ENCODE data around the gene DUSP22. TPM values are rescaled to one million over a fixed set of nuclear protein-coding genes. Genes with fewer than 3 reads are reported as not detected.

Gene DUSP22
- polyA plus RNA-seq, 1 of the 3 experiments (the other 2 are of a cell fraction), result 6.8 TPM

- H3K36me3 ChIP-seq (replicated peaks in 1 of 2; ENCODE audit: control insufficient read depth in 1 of 2, insufficient read depth in 2 of 2, low read length in 1 of 2), result no peaks in the 10 kb centered on the region
- H3K9me3 ChIP-seq, result no peaks in the 10 kb centered on the region
- no peak overlapping the region for H3K4me3 ChIP-seq (ENCODE audit: low read depth in 2 of 2, low read length in 1 of 2)
- H3K79me2 ChIP-seq (ENCODE audit: insufficient read depth), result no peaks in the 10 kb centered on the region
- 31% methylated on average over 14 of the region's 14 CpGs for WGBS (ENCODE audit: low lambda C conversion rate)
- POLR2A ChIA-PET, result no interaction called here
- H4K20me1 ChIP-seq (ENCODE audit: insufficient read depth), result no peaks in the 10 kb centered on the region
- no peak overlapping the region for H2AFZ ChIP-seq (ENCODE audit: low read depth)
- no peaks in the 10 kb centered on the region for H3K4me1 ChIP-seq (ENCODE audit: control insufficient read depth in 1 of 2, insufficient read depth in 2 of 2, low read depth in 1 of 2, low read length in 1 of 2)
- no peaks in the 10 kb centered on the region for H3K9me2 ChIP-seq
- CTCF ChIA-PET, result interaction anchor here (3.6 kb wide), 1 partner anchor 11 kb away, joined by 20 read pairs; no protein-coding TSS in a partner anchor
- no peak for TF ChIP-seq MAX (IDR thresholded peaks at IDR 0.05; ENCODE audit: low read depth)
- TF ChIP-seq MEF2A (IDR thresholded peaks at IDR 0.05; ENCODE audit: borderline replicate concordance, low read depth), result no peak
- TF ChIP-seq TEAD4 (IDR thresholded peaks at IDR 0.05; ENCODE audit: borderline replicate concordance, insufficient read depth), result no peak
- no peak for TF ChIP-seq RCOR1 (IDR thresholded peaks at IDR 0.05; ENCODE audit: low read length)
- TF ChIP-seq FOXM1 (IDR thresholded peaks at IDR 0.05; ENCODE audit: low read depth), result no peak
- no peaks in the 10 kb centered on the region for H3F3A ChIP-seq (replicated peaks; ENCODE audit: insufficient read depth)
- no peak for DNase-seq
- H3K27ac ChIP-seq (ENCODE audit: low read depth in 2 of 2, low read length in 1 of 2), result no peak overlapping the region
- H3K27me3 ChIP-seq (ENCODE audit: insufficient read depth), result peaks cover 82% of the 10 kb centered on the region
- H3K4me2 ChIP-seq, result no peak overlapping the region
- H3K9ac ChIP-seq, result no peak overlapping the region
These were observed 70.1 kb downstream of the DUSP22 start for GRCh38 chr6:362231-362923.

GRCh38 chr6:362924-363249 is 70.6 kb downstream of the DUSP22 start:
- Histone ChIP-seq H3K9ac (no peak overlapping the region), H3K9me2 (no peaks in the 10 kb centered on the region), H3K79me2 (ENCODE audit: insufficient read depth) (no peaks in the 10 kb centered on the region), H3K9me3 (no peaks in the 10 kb centered on the region), H3K27ac (ENCODE audit: low read depth in 2 of 2, low read length in 1 of 2) (no peak overlapping the region), H3K4me2 (no peak overlapping the region), H3K4me1 (ENCODE audit: control insufficient read depth in 1 of 2, insufficient read depth in 2 of 2, low read depth in 1 of 2, low read length in 1 of 2) (no peaks in the 10 kb centered on the region), H3K36me3 (replicated peaks in 1 of 2; ENCODE audit: control insufficient read depth in 1 of 2, insufficient read depth in 2 of 2, low read length in 1 of 2) (no peaks in the 10 kb centered on the region), H4K20me1 (ENCODE audit: insufficient read depth) (no peaks in the 10 kb centered on the region), H3K4me3 (ENCODE audit: low read depth in 2 of 2, low read length in 1 of 2) (no peak overlapping the region), H3F3A (replicated peaks; ENCODE audit: insufficient read depth) (no peaks in the 10 kb centered on the region), H3K27me3 (ENCODE audit: insufficient read depth) (peaks cover 87% of the 10 kb centered on the region), H2AFZ (ENCODE audit: low read depth) (no peak overlapping the region)
- no peak for TF ChIP-seq POLR2AphosphoS5 (IDR thresholded peaks at IDR 0.05; ENCODE audit: low read depth, low read length)
- no peak for TF ChIP-seq USF2 (IDR thresholded peaks at IDR 0.05; ENCODE audit: borderline replicate concordance, low read depth, low read length)
- no peak for TF ChIP-seq NRF1 (IDR thresholded peaks at IDR 0.05; ENCODE audit: low read depth, low read length)
- no peak for TF ChIP-seq FOSL2 (IDR thresholded peaks at IDR 0.05; ENCODE audit: borderline replicate concordance, low read depth)
- TF ChIP-seq GABPA (IDR thresholded peaks at IDR 0.05; ENCODE audit: low read depth), result no peak
- TF ChIP-seq ZBTB33 (IDR thresholded peaks at IDR 0.05; ENCODE audit: borderline replicate concordance, low read depth), result no peak
- no peak for TF ChIP-seq TEAD4 (IDR thresholded peaks at IDR 0.05; ENCODE audit: borderline replicate concordance, insufficient read depth)
- TF ChIP-seq EP300 (IDR thresholded peaks at IDR 0.05; ENCODE audit: borderline replicate concordance in 1 of 2, low read depth in 1 of 2, low read length in 1 of 2), result no peak
- TF ChIP-seq PBX3 (IDR thresholded peaks at IDR 0.05), result no peak
- no peak for TF ChIP-seq CHD2 (IDR thresholded peaks at IDR 0.05; ENCODE audit: low read length, partially characterized antibody)
- no peak for TF ChIP-seq IRF3 (IDR thresholded peaks at IDR 0.05; ENCODE audit: low read depth, low read length)
- TF ChIP-seq FOXJ3 (CRISPR knock-in tag; IDR thresholded peaks at IDR 0.05), result no peak
- no peak for TF ChIP-seq JUND (IDR thresholded peaks at IDR 0.05)
- TF ChIP-seq MAX (IDR thresholded peaks at IDR 0.05; ENCODE audit: low read depth), result no peak
- POLR2A ChIA-PET, result no interaction called here
- 47% methylated on average over 5 of the region's 5 CpGs for WGBS (ENCODE audit: low lambda C conversion rate)
- no peak for DNase-seq
- CTCF ChIA-PET, result interaction anchor here (3.6 kb wide), 1 partner anchor 12 kb away, joined by 20 read pairs; no protein-coding TSS in a partner anchor
